GM12878 (cell line): ENCODE results near the gene RPP30. TPM values are rescaled to one million over a fixed set of nuclear protein-coding genes. Genes with fewer than 3 reads are reported as not detected.

Experiments used
- ATAC-seq: fragments of 200-7000 bp; cut with Tn5 transposase; 3 replicates; pipeline ENCODE4 v1.9.1; 2020; ENCODE audit warnings: mild to moderate bottlenecking, moderate library complexity
- BruUV-seq: library from RNA; stranded (reverse); fragments of 400-500 nt; replicated peaks from 2 replicates; lab custom pipeline; 2021; lab: Mats Ljungman, UMichigan
- CTCF ChIA-PET: fragments of 300-600 bp; sonication (Branson Sonifier 250); formaldehyde crosslinking; extraction: SDS; loops from one replicate; lab custom pipeline; 2021; ENCODE audit warnings: inconsistent platforms; lab: Yijun Ruan, JAX
- POLR2A ChIA-PET: fragments of 350-600 bp; formaldehyde crosslinking; extraction: SDS; loops from one replicate; lab custom pipeline; 2021; ENCODE audit warnings: inconsistent platforms; lab: Charles Lee
- RAD21 ChIA-PET: fragments of 300-600 bp; sonication (Branson Sonifier 250); formaldehyde crosslinking; loops from one replicate; lab custom pipeline; 2023; ENCODE audit warnings: antibody characterized with exemption; ENCODE audit not compliant: unreplicated experiment; lab: Charles Lee
- SMC1A ChIA-PET: fragments of 300-600 bp; sonication (Branson Sonifier 250); formaldehyde crosslinking; loops from one replicate; lab custom pipeline; 2023; ENCODE audit not compliant: unreplicated experiment, uncharacterized antibody; lab: Charles Lee
- DNase-seq: peaks from one replicate; pipeline ENCODE4 v3.0.0-alpha.2; 2011; ENCODE audit warnings: low read depth, low spot score
- FAIRE-seq: peaks from 3 replicates; lab custom pipeline; 2011; peaks lifted over from hg19 to GRCh38; lab: Jason Lieb, UNC
- H2AFZ ChIP-seq: 2 replicates; pipeline ENCODE4 v1.6.0; 2011; ENCODE audit warnings: low read depth, low read length, control low read depth; ENCODE audit not compliant: control insufficient read depth
- H3K27ac ChIP-seq: 2 replicates; pipeline ENCODE4 v1.5.1; 2011; ENCODE audit warnings: control low read depth; ENCODE audit not compliant: control insufficient read depth, insufficient read depth
- H3K27me3 ChIP-seq, 2 experiments: replicated peaks in 1 of 2; 2 replicates each; pipeline versions ENCODE4 v1.6.0 to v1.6.1; 2011; ENCODE audit warnings: low read length in 1 of 2; ENCODE audit not compliant: control insufficient read depth in 2 of 2, insufficient read depth in 2 of 2
- H3K36me3 ChIP-seq, 2 experiments: 2 replicates each; pipeline ENCODE4 v1.5.1; 2011; ENCODE audit warnings: low read length in 1 of 2; ENCODE audit not compliant: control insufficient read depth in 2 of 2, insufficient read depth in 2 of 2
- H3K4me1 ChIP-seq: 2 replicates; pipeline ENCODE4 v1.6.1; 2011; ENCODE audit warnings: mild to moderate bottlenecking, low read length, moderate library complexity, mixed read lengths; ENCODE audit not compliant: control insufficient read depth, insufficient read depth
- H3K4me2 ChIP-seq: 2 replicates; pipeline ENCODE4 v1.6.0; 2011; ENCODE audit warnings: control low read depth; ENCODE audit not compliant: control insufficient read depth, insufficient read depth
- H3K4me3 ChIP-seq: fragments of 200-600 bp; sonication (generic); 2 replicates; pipeline ENCODE4 v1.5.1; 2016
- H3K79me2 ChIP-seq: 2 replicates; pipeline ENCODE4 v1.6.0; 2011; ENCODE audit warnings: low read length; ENCODE audit not compliant: control insufficient read depth, insufficient read depth
- H3K9ac ChIP-seq: 2 replicates; pipeline ENCODE4 v1.8.0; 2011; ENCODE audit warnings: low read length, control low read depth, mixed read lengths; ENCODE audit not compliant: control insufficient read depth, insufficient read depth
- H3K9me3 ChIP-seq: replicated peaks from 3 replicates; pipeline ENCODE4 v1.5.1; 2011; ENCODE audit warnings: mild to moderate bottlenecking, low read length; ENCODE audit not compliant: control insufficient read depth, insufficient read depth
- H4K20me1 ChIP-seq: 2 replicates; pipeline ENCODE4 v1.6.0; 2011; ENCODE audit not compliant: control insufficient read depth, insufficient read depth
- BHLHE40 ChIP-seq, 2 experiments: fragments of 450-650 bp in 1 of 2; IDR thresholded peaks; 2 replicates each; pipeline ENCODE4 v1.6.1; 2011 to 2017; ENCODE audit warnings: low read depth in 2 of 2, borderline replicate concordance in 1 of 2, improper control_type of control experiment in 1 of 2, low read length in 1 of 2, mild to moderate bottlenecking in 1 of 2
- BRCA1 ChIP-seq: IDR thresholded peaks from 2 replicates; pipeline ENCODE4 v1.6.1; 2011; ENCODE audit warnings: low read depth, low read length, improper control_type of control experiment
- CBX3 ChIP-seq: fragments of 200-600 bp; sonication (generic); IDR thresholded peaks from 2 replicates; pipeline ENCODE4 v1.6.1; 2016; ENCODE audit warnings: low read depth, borderline replicate concordance
- CEBPB ChIP-seq, 2 experiments: fragments of 150-350 bp in 1 of 2; IDR thresholded peaks; 2 replicates each; pipeline ENCODE4 v1.6.1; 2012 to 2014; ENCODE audit warnings: low read depth in 2 of 2, low read length in 2 of 2, borderline replicate concordance in 1 of 2, inconsistent platforms in 1 of 2
- CHD1 ChIP-seq: IDR thresholded peaks from 2 replicates; pipeline ENCODE4 v1.6.1; 2012; ENCODE audit warnings: low read depth, low read length, improper control_type of control experiment
- EED ChIP-seq: sonication (generic); IDR thresholded peaks from 2 replicates; pipeline ENCODE4 v1.6.1; 2016; ENCODE audit warnings: antibody characterized with exemption, low read depth
- HDAC2 ChIP-seq: fragments of 200-600 bp; sonication (generic); IDR thresholded peaks from 2 replicates; pipeline ENCODE4 v1.6.1; 2017
- KLF5 ChIP-seq: fragments of 450-650 bp; IDR thresholded peaks from 2 replicates; pipeline ENCODE4 v1.6.1; 2014; ENCODE audit warnings: mild to moderate bottlenecking; ENCODE audit not compliant: partially characterized antibody
- NFIC ChIP-seq: IDR thresholded peaks from 2 replicates; pipeline ENCODE4 v1.6.1; 2012; ENCODE audit warnings: low read depth, mild to moderate bottlenecking, inconsistent platforms, low read length, moderate library complexity
- RFX5 ChIP-seq: IDR thresholded peaks from 2 replicates; pipeline ENCODE4 v1.6.1; 2011; ENCODE audit warnings: low read depth, low read length, improper control_type of control experiment
- SPI1 ChIP-seq: IDR thresholded peaks from 2 replicates; pipeline ENCODE4 v1.6.1; 2011; ENCODE audit warnings: low read depth, mild to moderate bottlenecking, low read length, moderate library complexity, borderline replicate concordance; ENCODE audit not compliant: insufficient read depth
- WGBS: methylation state at CpG from one replicate; pipeline ENCODE4 v1.1.6; 2016; ENCODE audit warnings: low lambda C conversion rate; ENCODE audit not compliant: insufficient replicate concordance, insufficient coverage; ENCODE audit errors: missing lambda C conversion rate; 5-methylcytosine and 5-hydroxymethylcytosine counted together
- in situ Hi-C: fragments of 300-500 bp; cut with MboI; formaldehyde crosslinking; loops from 9 replicates; pipeline ENCODE4 v1.14.3; 2018; ENCODE audit warnings: mixed read lengths
- intact Hi-C: fragments of 100-400 bp; cut with micrococcal nuclease; formaldehyde crosslinking; loops from one replicate; pipeline ENCODE4 v1.14.2; 2022; ENCODE audit not compliant: unreplicated experiment
- polyA plus RNA-seq, 11 experiments: library from polyadenylated mRNA; depleted of rRNA in 4 of 11; unstranded in 6 of 11; stranded (reverse) in 5 of 11; fragments of >200 nt; fragmentation: Nextera tagmentation in 4 of 11; fragmentation: Illumina TruSeq in 1 of 11; extraction: Ambion mirVana in 4 of 11; extraction: Trizol in 1 of 11; gene quantifications; 1 replicate in 1 of 11; 2 replicates in 10 of 11; pipeline versions ENCODE4 v1.2.1 to v1.2.3, GENCODE V29; 2011 to 2016; ENCODE audit warnings: inconsistent platforms in 2 of 11, missing spikeins in 2 of 11, low read depth in 1 of 11
- total RNA-seq, 4 experiments: library from RNA; depleted of rRNA in 3 of 4; stranded (reverse); fragments of >200 nt in 3 of 4; fragmentation: Illumina TruSeq in 1 of 4; extraction: Trizol in 1 of 4; gene quantifications; 2 replicates each; pipeline versions ENCODE4 v1.2.1 to v1.2.3, GENCODE V29; 2013 to 2021

Gene RPP30
- total and polyA plus RNA-seq, 10 of the 15 experiments (the other 5 are each of a cell fraction or from before 2014, with no cell fraction given), result 48.0 to 208 (median 72.6) TPM

DNA sequence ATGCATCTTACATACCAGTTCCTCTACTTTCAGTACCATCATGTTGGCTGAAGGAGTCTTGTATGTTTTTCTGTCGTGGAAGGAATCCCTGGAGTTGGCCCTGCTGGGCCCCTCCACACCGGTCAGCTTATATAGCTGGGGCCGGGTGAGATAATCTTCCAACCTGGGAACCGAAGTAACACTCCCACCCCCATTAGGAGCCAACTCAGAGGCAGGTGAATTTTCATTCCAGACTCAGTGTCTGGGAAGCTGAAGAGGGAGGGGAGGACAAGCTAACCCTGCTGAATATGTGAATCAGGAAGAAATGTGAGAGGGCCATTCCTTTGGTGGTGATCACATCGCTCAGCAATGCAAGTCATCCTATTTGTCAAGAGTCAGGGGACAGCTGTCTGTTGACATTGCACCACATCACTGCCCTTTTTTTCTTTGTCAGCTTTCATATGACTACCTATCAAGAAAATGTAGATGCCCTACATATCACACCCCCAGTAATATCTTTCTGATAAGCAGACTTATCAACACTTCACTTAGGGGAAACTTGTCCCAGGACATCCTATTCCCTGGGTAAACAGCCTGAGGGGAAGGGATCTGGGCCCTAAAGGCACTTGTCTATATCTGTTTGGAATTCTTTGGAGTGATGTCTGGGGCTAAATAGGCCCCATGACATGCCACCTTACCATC lies 49.4 kb downstream of the RPP30 start, which contains the start of gene ANKRD1:
Gene ANKRD1, minus strand, starts transcription at position 102 of the 681 bp plus-strand sequence. Its CDS starts 60 bp downstream, at position 42.
- H3K27me3 ChIP-seq, result no peaks in the 10 kb centered on the region
- H3K4me3 ChIP-seq, result no peak within 1 kb of the TSS
- no peak within 1 kb of the TSS for H3K27ac ChIP-seq
- in situ Hi-C loops (no loop called here), intact Hi-C loops (no loop called here)
- FAIRE-seq, result no peak
- H2AFZ ChIP-seq, result no peak within 1 kb of the TSS
- no peaks in the 10 kb centered on the region for H3K9me3 ChIP-seq
- ChIA-PET RAD21 (interaction anchor here (5.4 kb wide), 1 partner anchor 328 kb away, joined by 36 read pairs; no protein-coding TSS in a partner anchor), SMC1A (interaction anchor here (1.3 to 1.6 kb wide), 3 partner anchors 9 to 329 kb away, joined by 3 to 5 read pairs (median 4); no protein-coding TSS in a partner anchor), CTCF (interaction anchor here (0.7 to 4.1 kb wide), 5 partner anchors 9 to 330 kb away, joined by 3 to 22 read pairs (median 3); no protein-coding TSS in a partner anchor), POLR2A (interaction anchor here (1.7 kb wide), 1 partner anchor 83 kb away, joined by 4 read pairs; no protein-coding TSS in a partner anchor)
- TF ChIP-seq CBX3 (no peak), NFIC (no peak), SPI1 (no peak), BRCA1 (no peak), HDAC2 (no peak), EED (no peak), RFX5 (no peak), CHD1 (no peak), KLF5 (no peak), BHLHE40 (IDR thresholded peaks at IDR 0.05; ENCODE audit: borderline replicate concordance in 1 of 2, low read depth in 2 of 2, low read length in 1 of 2) (no peak), CEBPB (IDR thresholded peaks at IDR 0.05; ENCODE audit: borderline replicate concordance in 1 of 2, low read depth in 2 of 2, low read length in 2 of 2) (no peak)
- no peak within 1 kb of the TSS for H3K9ac ChIP-seq
- DNase-seq, result no peak
- H3K36me3 ChIP-seq, result no peaks in the 10 kb centered on the region
- no TSS peak for BruUV-seq
- no peaks in the 10 kb centered on the region for H3K79me2 ChIP-seq
- H4K20me1 ChIP-seq, result no peaks in the 10 kb centered on the region
- ATAC-seq, result no peak
- no peak within 1 kb of the TSS for H3K4me2 ChIP-seq
- WGBS, result 77% methylated on average over 5 of the region's 5 CpGs
- H3K4me1 ChIP-seq, result no peaks in the 10 kb centered on the region
